Measurements from ENCODE around the gene LCLAT1. TPM values are rescaled to one million over a fixed set of nuclear protein-coding genes. Genes with fewer than 3 reads are reported as not detected.

Gene LCLAT1
- total RNA-seq, 2 donors from 2014 or later: 18.8 to 28.2 TPM

- no peak overlapping the region for H3K27ac ChIP-seq
- no peaks in the 10 kb centered on the region for H3K4me1 ChIP-seq (replicated peaks)
- 88% methylated on average over 3 of the region's 3 CpGs for whole genome bisulfite sequencing
- no peaks in the 10 kb centered on the region for H3K27me3 ChIP-seq (replicated peaks; ENCODE audit: insufficient read depth)
- H3K9me3 ChIP-seq: no peaks in the 10 kb centered on the region
- no peaks in the 10 kb centered on the region for H3K36me3 ChIP-seq
- TF ChIP-seq CTCF (IDR thresholded peaks at IDR 0.05) (no peak), POLR2A (IDR thresholded peaks at IDR 0.05) (no peak), POLR2AphosphoS5 (IDR thresholded peaks at IDR 0.05) (no peak)
- intact Hi-C loops (cut with DNase I): no loop called here
- no peak for DNase-seq (ENCODE audit: low spot score)
- no peak overlapping the region for H3K4me3 ChIP-seq
Observed at GRCh38 chr2:30583204-30583749, 136.2 kb downstream of the LCLAT1 start.

GRCh38 chr2:30584116-30584515, 137.1 kb downstream of the LCLAT1 start:
- 77% methylated on average over 4 of the region's 4 CpGs for WGBS
- DNase-seq (ENCODE audit: low spot score): no peak
- H3K9me3 ChIP-seq: no peaks in the 10 kb centered on the region
- H3K36me3 ChIP-seq: no peaks in the 10 kb centered on the region
- TF ChIP-seq POLR2A (IDR thresholded peaks at IDR 0.05) (no peak), POLR2AphosphoS5 (IDR thresholded peaks at IDR 0.05) (no peak), CTCF (IDR thresholded peaks at IDR 0.05) (no peak)
- intact Hi-C loops (cut with DNase I): no loop called here
- H3K27me3 ChIP-seq (replicated peaks; ENCODE audit: insufficient read depth): no peaks in the 10 kb centered on the region
- no peak overlapping the region for H3K4me3 ChIP-seq
- H3K27ac ChIP-seq: no peak overlapping the region
- H3K4me1 ChIP-seq (replicated peaks): no peaks in the 10 kb centered on the region

GRCh38 chr2:30588994-30589393, 141.9 kb downstream of the LCLAT1 start:
- H3K27ac ChIP-seq: no peak overlapping the region
- H3K36me3 ChIP-seq: no peaks in the 10 kb centered on the region
- H3K4me1 ChIP-seq (replicated peaks): no peaks in the 10 kb centered on the region
- H3K27me3 ChIP-seq (replicated peaks; ENCODE audit: insufficient read depth): no peaks in the 10 kb centered on the region
- H3K9me3 ChIP-seq: no peaks in the 10 kb centered on the region
- intact Hi-C loops (cut with DNase I): loop anchor here (5.0 kb wide), 1 partner anchor 93 kb away; no protein-coding TSS in a partner anchor
- no peak for TF ChIP-seq POLR2AphosphoS5 (IDR thresholded peaks at IDR 0.05)
- TF ChIP-seq CTCF (IDR thresholded peaks at IDR 0.05): no peak
- TF ChIP-seq POLR2A (IDR thresholded peaks at IDR 0.05): no peak
- no peak for DNase-seq (ENCODE audit: low spot score)
- H3K4me3 ChIP-seq: no peak overlapping the region

- WGBS: 53% methylated on average over 1 of the region's 1 CpG
Observed at GRCh38 chr2:30590407-30590806, 143.4 kb downstream of the LCLAT1 start.

More at GRCh38 chr2:30590407-30590806, 143.4 kb downstream of the LCLAT1 start:
- no peak for DNase-seq (ENCODE audit: low spot score)
- H3K36me3 ChIP-seq: no peaks in the 10 kb centered on the region
- no peak for TF ChIP-seq POLR2AphosphoS5 (IDR thresholded peaks at IDR 0.05)
- TF ChIP-seq CTCF (IDR thresholded peaks at IDR 0.05): no peak
- TF ChIP-seq POLR2A (IDR thresholded peaks at IDR 0.05): no peak
- intact Hi-C loops (cut with DNase I): no loop called here
- no peak overlapping the region for H3K4me3 ChIP-seq
- H3K27ac ChIP-seq: no peak overlapping the region
- H3K4me1 ChIP-seq (replicated peaks): no peaks in the 10 kb centered on the region
- no peaks in the 10 kb centered on the region for H3K27me3 ChIP-seq (replicated peaks; ENCODE audit: insufficient read depth)
- H3K9me3 ChIP-seq: no peaks in the 10 kb centered on the region

Data from prostate gland (tissue), 2 donors.